ENCODE results near the gene SLC43A3. TPM values are rescaled to one million over a fixed set of nuclear protein-coding genes. Genes with fewer than 3 reads are reported as not detected.

SLC43A3 gene
- total and polyA plus RNA-seq, 9 of the 15 experiments (the other 6 are each of a cell fraction or from before 2014, with no cell fraction given) = 63.7 to 281 (median 139) TPM

GRCh38 chr11:57458410-57459163 is 31.7 kb upstream of the SLC43A3 start (continued):
- TF ChIP-seq SMARCB1 (IDR thresholded peaks at IDR 0.05; ENCODE audit: insufficient read length, low read depth) (no peak), TEAD2 (tag; IDR thresholded peaks at IDR 0.05) (no peak), RFX1 (IDR thresholded peaks at IDR 0.05) (no peak), HES1 (IDR thresholded peaks at IDR 0.05; ENCODE audit: low read depth) (no peak), ZNF121 (CRISPR knock-in tag; conservative IDR thresholded peaks at IDR 0.05) (no peak), CBX3 (IDR thresholded peaks at IDR 0.05; ENCODE audit: borderline replicate concordance in 1 of 2, low read length in 2 of 2) (no peak), GTF2F1 (IDR thresholded peaks at IDR 0.05; ENCODE audit: low read depth, low read length) (no peak), NKRF (IDR thresholded peaks at IDR 0.05; ENCODE audit: borderline replicate concordance) (0 out of 2 replicates have a peak, but pooled peaks have one; percentile 21), CHCHD3 (CRISPR knock-in tag; IDR thresholded peaks at IDR 0.05) (no peak), MYNN (IDR thresholded peaks at IDR 0.05) (0 out of 2 replicates have a peak, but pooled peaks have one; percentile 27), MYNN (CRISPR knock-in tag; IDR thresholded peaks at IDR 0.05) (no peak), GTF3C2 (IDR thresholded peaks at IDR 0.05; ENCODE audit: borderline replicate concordance, extremely low read depth, insufficient read length) (no peak), HDAC2 (IDR thresholded peaks at IDR 0.05) (peak; percentile 25; the same call in 1 of the 2 replicates), CC2D1A (IDR thresholded peaks at IDR 0.05) (peak; percentile 55), KLF6 (CRISPR knock-in tag; IDR thresholded peaks at IDR 0.05; ENCODE audit: borderline replicate concordance) (no peak), BRF2 (IDR thresholded peaks at IDR 0.05; ENCODE audit: borderline replicate concordance, insufficient read depth, insufficient read length) (no peak), POLR2G (IDR thresholded peaks at IDR 0.05; ENCODE audit: low read depth, low read length) (no peak), SMC3 (conservative IDR thresholded peaks at IDR 0.05; ENCODE audit: insufficient read depth, low read depth, low read length) (peak; percentile 21; the same call in 1 of the 2 replicates), FUS (optimal IDR thresholded peaks at IDR 0.05; ENCODE audit: low read depth, low read length) (no peak), ZNF316 (IDR thresholded peaks at IDR 0.05) (no peak)

Measured in K562 (cell line).